AG09309 (cell line): ENCODE results near the gene CRYBG1.

ENCODE experiments used
- DNase-seq: peaks from one replicate; pipeline ENCODE4 v3.0.0-alpha.2; 2010; ENCODE audit warnings: low read depth
- H3K4me3 ChIP-seq: 2 replicates; pipeline ENCODE4 v1.5.1; 2011; ENCODE audit warnings: mild to moderate bottlenecking, low read depth, low read length, moderate library complexity; ENCODE audit not compliant: control insufficient read depth
- CTCF ChIP-seq: IDR thresholded peaks from 2 replicates; pipeline ENCODE4 v1.5.1; 2011; ENCODE audit warnings: mild to moderate bottlenecking, low read depth, low read length, inconsistent platforms; ENCODE audit not compliant: insufficient read depth, control insufficient read depth; ENCODE audit errors: missing control alignments

The CRYBG1 gene

GRCh38 chr6:106347219-106347618, 13.3 kb upstream of the CRYBG1 start:
- no peak for DNase-seq
- H3K4me3 ChIP-seq = no peak overlapping the region
- TF ChIP-seq CTCF = no peak

- DNase-seq = no peak
- H3K4me3 ChIP-seq = no peak overlapping the region
- no peak for TF ChIP-seq CTCF
These were observed 4.1 kb upstream of the CRYBG1 start for GRCh38 chr6:106356378-106356777.

- H3K4me3 ChIP-seq = peak overlapping the region; percentile 6
- no peak for TF ChIP-seq CTCF
- no peak for DNase-seq
These were observed 533 bp upstream of the CRYBG1 start for GRCh38 chr6:106359959-106360409.

GRCh38 chr6:106360989-106361430, 493 bp downstream of the CRYBG1 start:
- no peak for DNase-seq
- peak overlapping the region; percentile 28 for H3K4me3 ChIP-seq
- TF ChIP-seq CTCF = no peak

- no peak for DNase-seq
These were observed 3.1 kb downstream of the CRYBG1 start for GRCh38 chr6:106363401-106364138.

GRCh38 chr6:106369739-106370138, 9.2 kb downstream of the CRYBG1 start:
- DNase-seq = no peak
- no peak for TF ChIP-seq CTCF
- H3K4me3 ChIP-seq = no peak overlapping the region

More at GRCh38 chr6:106363401-106364138, 3.1 kb downstream of the CRYBG1 start:
- no peak overlapping the region for H3K4me3 ChIP-seq
- no peak for TF ChIP-seq CTCF

GRCh38 chr6:106370639-106371038, 10.1 kb downstream of the CRYBG1 start:
- no peak overlapping the region for H3K4me3 ChIP-seq
- TF ChIP-seq CTCF = no peak
- no peak for DNase-seq
